A673 (cell line): Measurements from ENCODE around the gene PRKG1. TPM values are rescaled to one million over a fixed set of nuclear protein-coding genes. Genes with fewer than 3 reads are reported as not detected.

Experiments used
- BruUV-seq: library from RNA; stranded (reverse); fragments of 400-500 nt; replicated peaks from 2 replicates; lab custom pipeline; 2021; lab: Mats Ljungman, UMichigan
- CTCF ChIA-PET: fragments of 300-600 bp; sonication (Branson Sonifier 250); formaldehyde crosslinking; loops from one replicate; lab custom pipeline; 2022; ENCODE audit warnings: antibody characterized with exemption; lab: Charles Lee
- POLR2A ChIA-PET: fragments of 300-600 bp; sonication (Branson Sonifier 250); formaldehyde crosslinking; loops from one replicate; lab custom pipeline; 2022; ENCODE audit warnings: antibody characterized with exemption; ENCODE audit not compliant: low non-redundant PET; lab: Charles Lee
- DNase-seq: peaks from one replicate; pipeline ENCODE4 v3.0.0-alpha.2; 2015; ENCODE audit warnings: low spot score
- H3K27ac ChIP-seq: fragments of 200-600 bp; sonication (generic); 2 replicates; pipeline ENCODE4 v1.5.1; 2016; ENCODE audit warnings: mixed run types, low read depth, mild to moderate bottlenecking, mixed read lengths, antibody characterized with exemption, low read length; ENCODE audit not compliant: poor library complexity, severe bottlenecking
- H3K27me3 ChIP-seq: fragments of 200-600 bp; sonication (generic); replicated peaks from 2 replicates; pipeline ENCODE4 v1.6.1; 2017; ENCODE audit warnings: mixed run types, low read depth, mild to moderate bottlenecking, mixed read lengths, antibody characterized with exemption, low read length; ENCODE audit not compliant: insufficient read depth, poor library complexity
- H3K36me3 ChIP-seq: fragments of 200-600 bp; sonication (generic); 2 replicates; pipeline ENCODE4 v1.6.1; 2016; ENCODE audit warnings: mixed run types, mild to moderate bottlenecking, mixed read lengths, antibody characterized with exemption, low read length; ENCODE audit not compliant: insufficient read depth, poor library complexity, severe bottlenecking
- H3K4me1 ChIP-seq: fragments of 200-600 bp; sonication (generic); 2 replicates; pipeline ENCODE4 v1.6.1; 2017; ENCODE audit warnings: mixed run types, mild to moderate bottlenecking, mixed read lengths, antibody characterized with exemption, low read length; ENCODE audit not compliant: insufficient read depth, poor library complexity, severe bottlenecking
- H3K4me3 ChIP-seq: fragments of 200-600 bp; sonication (generic); 2 replicates; pipeline ENCODE4 v1.5.1; 2016; ENCODE audit warnings: low read depth, mixed run types, mild to moderate bottlenecking, mixed read lengths, low read length; ENCODE audit not compliant: poor library complexity, severe bottlenecking
- H3K9me3 ChIP-seq: fragments of 200-600 bp; sonication (generic); 2 replicates; pipeline ENCODE4 v1.6.1; 2016; ENCODE audit warnings: mixed run types, low read depth, mild to moderate bottlenecking, mixed read lengths, antibody characterized with exemption, low read length; ENCODE audit not compliant: poor library complexity, severe bottlenecking
- EZH2 ChIP-seq: fragments of 200-600 bp; sonication (generic); IDR thresholded peaks from 2 replicates; pipeline ENCODE4 v1.6.1; 2017; ENCODE audit warnings: borderline replicate concordance, low read depth, mild to moderate bottlenecking, mixed read lengths, antibody characterized with exemption, low read length; ENCODE audit not compliant: poor library complexity, severe bottlenecking
- intact Hi-C: fragments of 100-400 bp; cut with micrococcal nuclease; formaldehyde crosslinking; loops from one replicate; pipeline ENCODE4 v1.10.0; 2022; ENCODE audit not compliant: unreplicated experiment
- total RNA-seq: library from RNA; stranded (reverse); gene quantifications from 2 replicates; pipeline ENCODE4 v1.2.3, GENCODE V29; 2021
- TF ChIP-seq, protein P1 (sequence below): fragments of 300-800, 200-600 bp; sonication (generic); conservative IDR thresholded peaks from 2 replicates; pipeline ENCODE4 v1.5.1; 2017; ENCODE audit warnings: low read depth, mild to moderate bottlenecking, antibody characterized with exemption, low read length, moderate library complexity, mixed read lengths

The PRKG1 gene
- total RNA-seq, 1 experiment from 2014 or later: 0.58 TPM

DNA sequence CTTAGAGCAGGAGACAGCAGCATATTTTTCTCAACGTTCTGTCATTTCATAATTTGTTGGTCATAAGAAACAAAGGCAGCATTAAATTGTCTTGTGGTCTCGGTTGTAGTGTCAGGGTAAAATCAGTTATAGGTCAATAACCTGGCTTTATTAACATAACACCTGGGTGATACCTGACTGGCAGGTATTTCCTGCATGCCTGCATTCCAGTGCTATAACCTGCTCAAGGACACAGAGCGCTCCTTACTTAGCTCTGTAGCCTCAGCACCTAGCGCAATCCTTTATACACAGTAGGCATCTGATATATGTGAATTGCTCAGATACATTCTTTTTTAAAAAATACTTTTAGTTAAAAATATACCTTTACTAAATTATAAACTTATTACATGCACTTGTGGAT is 38.9 kb upstream of the PRKG1 start:
- H3K27me3 ChIP-seq: no peaks in the 10 kb centered on the region
- POLR2A ChIA-PET: no interaction called here
- no peak for DNase-seq
- H3K27ac ChIP-seq: no peak overlapping the region
- TF ChIP-seq, protein P1, sequence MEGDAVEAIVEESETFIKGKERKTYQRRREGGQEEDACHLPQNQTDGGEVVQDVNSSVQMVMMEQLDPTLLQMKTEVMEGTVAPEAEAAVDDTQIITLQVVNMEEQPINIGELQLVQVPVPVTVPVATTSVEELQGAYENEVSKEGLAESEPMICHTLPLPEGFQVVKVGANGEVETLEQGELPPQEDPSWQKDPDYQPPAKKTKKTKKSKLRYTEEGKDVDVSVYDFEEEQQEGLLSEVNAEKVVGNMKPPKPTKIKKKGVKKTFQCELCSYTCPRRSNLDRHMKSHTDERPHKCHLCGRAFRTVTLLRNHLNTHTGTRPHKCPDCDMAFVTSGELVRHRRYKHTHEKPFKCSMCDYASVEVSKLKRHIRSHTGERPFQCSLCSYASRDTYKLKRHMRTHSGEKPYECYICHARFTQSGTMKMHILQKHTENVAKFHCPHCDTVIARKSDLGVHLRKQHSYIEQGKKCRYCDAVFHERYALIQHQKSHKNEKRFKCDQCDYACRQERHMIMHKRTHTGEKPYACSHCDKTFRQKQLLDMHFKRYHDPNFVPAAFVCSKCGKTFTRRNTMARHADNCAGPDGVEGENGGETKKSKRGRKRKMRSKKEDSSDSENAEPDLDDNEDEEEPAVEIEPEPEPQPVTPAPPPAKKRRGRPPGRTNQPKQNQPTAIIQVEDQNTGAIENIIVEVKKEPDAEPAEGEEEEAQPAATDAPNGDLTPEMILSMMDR: no peak
- no peak for TF ChIP-seq EZH2
- intact Hi-C loops: no loop called here
- H3K36me3 ChIP-seq: no peaks in the 10 kb centered on the region
- no peaks in the 10 kb centered on the region for H3K9me3 ChIP-seq
- H3K4me1 ChIP-seq: no peaks in the 10 kb centered on the region
- CTCF ChIA-PET: no interaction called here
- BruUV-seq: no TSS peak
- no peak overlapping the region for H3K4me3 ChIP-seq

DNA sequence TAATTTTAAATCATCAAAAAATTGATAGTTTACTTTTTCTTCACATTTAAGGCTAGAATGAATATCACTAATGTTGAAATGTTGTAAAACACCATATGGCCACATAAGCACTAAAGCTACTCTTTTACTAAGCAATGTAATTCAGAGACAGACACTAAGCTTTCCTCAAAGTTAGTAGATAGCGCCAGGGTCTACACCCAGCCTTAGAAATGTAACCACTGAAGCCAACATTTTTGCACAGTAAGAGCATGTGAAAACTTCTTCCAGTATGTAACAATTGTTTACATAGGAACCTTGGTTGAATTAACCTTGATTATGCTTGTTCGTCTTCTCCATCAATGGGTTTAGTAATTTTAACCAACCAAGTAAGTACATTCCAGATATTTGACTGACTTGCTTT is 28.4 kb upstream of the PRKG1 start:
- H3K4me1 ChIP-seq: no peaks in the 10 kb centered on the region
- H3K36me3 ChIP-seq: no peaks in the 10 kb centered on the region
- H3K9me3 ChIP-seq: no peaks in the 10 kb centered on the region
- no peak for DNase-seq
- no peak overlapping the region for H3K27ac ChIP-seq
- intact Hi-C loops: no loop called here
- POLR2A ChIA-PET: no interaction called here
- no peak for TF ChIP-seq EZH2
- TF ChIP-seq, protein P1: no peak
- BruUV-seq: no TSS peak
- no peaks in the 10 kb centered on the region for H3K27me3 ChIP-seq
- CTCF ChIA-PET: no interaction called here
- no peak overlapping the region for H3K4me3 ChIP-seq

DNA sequence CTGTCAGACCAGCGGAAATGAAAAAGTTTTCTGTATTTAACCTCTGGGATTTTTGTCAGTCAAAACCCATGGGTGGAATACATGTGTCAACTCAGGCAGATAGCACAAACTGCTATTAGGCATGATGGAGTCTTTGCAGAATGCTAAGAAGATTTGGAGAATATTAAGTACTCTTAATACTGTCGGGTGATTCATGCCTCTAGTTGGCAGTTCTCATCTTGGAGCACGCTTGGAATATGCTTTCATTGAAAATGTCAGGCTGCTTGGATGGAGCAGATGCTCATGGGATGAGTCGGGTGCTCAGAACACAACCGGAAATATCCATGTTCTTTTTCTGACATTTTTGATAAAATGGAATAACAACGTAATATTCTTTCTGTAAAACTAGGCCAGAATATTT is 27.6 kb upstream of the PRKG1 start:
- intact Hi-C loops: no loop called here
- no peak for DNase-seq
- H3K27ac ChIP-seq: no peak overlapping the region
- H3K4me1 ChIP-seq: no peaks in the 10 kb centered on the region
- no TSS peak for BruUV-seq
- no peaks in the 10 kb centered on the region for H3K36me3 ChIP-seq
- H3K4me3 ChIP-seq: no peak overlapping the region
- ChIA-PET CTCF (no interaction called here), POLR2A (no interaction called here)
- H3K27me3 ChIP-seq: no peaks in the 10 kb centered on the region
- H3K9me3 ChIP-seq: no peaks in the 10 kb centered on the region
- TF ChIP-seq, protein P1: no peak
- TF ChIP-seq EZH2: no peak
